Right cardiac atrium (tissue), 5 donors: Measurements from ENCODE around the gene ZBTB39. TPM values are rescaled to one million over a fixed set of nuclear protein-coding genes. Genes with fewer than 3 reads are reported as not detected.
"Not testable (repeated sequence)": the region's sequence is repeated elsewhere in the genome, so short reads cannot be mapped to it uniquely, and the experiment has no call there.

Experiments used
- ATAC-seq, 2 donors: fragments of 200-7000 bp; cut with Tn5 transposase; one replicate each; pipeline versions ENCODE4 v1.8.0 to v1.9.1; 2020; ENCODE audit warnings: moderate library complexity in 2 of 2, mild to moderate bottlenecking in 1 of 2
- DNase-seq, 3 donors: peaks; one replicate each; pipeline ENCODE4 v3.0.0-alpha.2; 2020
- H3K27ac ChIP-seq: one replicate; pipeline ENCODE4 v1.5.1; 2013; ENCODE audit warnings: mild to moderate bottlenecking, low read length, control low read depth, moderate library complexity
- H3K27me3 ChIP-seq: one replicate; pipeline ENCODE4 v1.6.1; 2013; ENCODE audit not compliant: control insufficient read depth, insufficient read depth
- H3K4me1 ChIP-seq: one replicate; pipeline ENCODE4 v1.6.1; 2013; ENCODE audit warnings: low read length; ENCODE audit not compliant: control insufficient read depth, insufficient read depth
- H3K4me3 ChIP-seq: one replicate; pipeline ENCODE4 v1.5.1; 2013; ENCODE audit warnings: low read length, control low read depth
- H3K9me3 ChIP-seq: one replicate; pipeline ENCODE4 v1.6.1; 2013; ENCODE audit warnings: low read length; ENCODE audit not compliant: control insufficient read depth
- WGBS: extraction: QIAGEN DNeasy Blood & Tissue Kit; methylation state at CpG from one replicate; pipeline ENCODE4 v1.1.7; 2013; 5-methylcytosine and 5-hydroxymethylcytosine counted together
- intact Hi-C, 4 donors: fragments of 100-400 bp; cut with DNase I; formaldehyde crosslinking; loops; one replicate each; pipeline versions ENCODE4 v1.11.0 to v1.14.0; 2022 to 2023
- polyA plus RNA-seq: library from polyadenylated mRNA; stranded (reverse); fragments of 200-250 nt; gene quantifications from one replicate; pipeline ENCODE4 v1.2.3, GENCODE V29; 2013
- total RNA-seq, 4 donors: library from RNA; stranded (reverse); fragmentation: NEBNext Ultra II Directional; extraction: Animal tissue kit (Norgen Biotek cat#: 25700); gene quantifications; one replicate each; pipeline ENCODE4 v1.2.1, GENCODE V29; 2021
- donor health status: healthy with polysubstance abuse.
- donor health status: DM: no; HTN: yes; CAD: no.
- donor health status: DM: no; HTN: no; CAD: no.
- donor health status: DM: no; HTN: yes; CAD: no; lungs with severe emphysema.
- donor health status: DM: yes; HTN: yes; CAD: no.

Gene ZBTB39
- total and polyA plus RNA-seq, 5 donors: 1.9 to 4.5 (median 4.0) TPM

DNA sequence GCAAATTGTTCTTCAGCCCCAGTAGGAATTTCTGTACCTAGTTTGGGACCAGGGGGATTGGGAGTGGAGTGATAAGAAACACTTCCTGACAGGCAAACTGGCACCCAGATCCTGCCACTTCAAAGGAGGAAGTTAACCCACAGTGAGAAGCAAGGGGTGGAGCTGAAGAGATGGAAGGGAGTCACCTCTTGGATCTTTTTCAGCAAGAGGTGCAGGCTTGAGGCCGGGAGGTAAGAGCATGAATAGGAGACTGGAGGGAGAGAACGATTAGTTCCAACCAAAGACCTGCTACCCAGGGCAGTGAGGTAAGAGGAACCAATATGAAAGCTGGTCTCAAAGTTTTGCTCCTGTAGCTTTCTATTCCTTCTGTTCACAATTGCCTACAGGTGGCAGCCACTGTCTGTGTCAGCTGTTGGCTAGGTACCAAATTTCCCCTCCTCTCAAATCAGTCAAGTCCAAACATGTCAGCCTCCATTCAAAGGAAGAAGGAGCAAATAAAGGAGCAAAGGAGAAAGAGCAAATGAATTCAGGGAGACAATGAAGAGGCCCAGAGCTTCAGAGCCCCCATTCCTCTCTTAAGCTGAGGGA lies 24.9 kb upstream of the ZBTB39 start:
- Histone ChIP-seq H3K9me3 (no peaks in the 10 kb centered on the region), H3K27me3 (no peaks in the 10 kb centered on the region), H3K27ac (no peak overlapping the region), H3K4me1 (no peaks in the 10 kb centered on the region), H3K4me3 (no peak overlapping the region)
- WGBS: 44% methylated on average over 2 of the region's 2 CpGs
- intact Hi-C loops: no loop called here
- no peak for ATAC-seq
- no peak for DNase-seq

DNA sequence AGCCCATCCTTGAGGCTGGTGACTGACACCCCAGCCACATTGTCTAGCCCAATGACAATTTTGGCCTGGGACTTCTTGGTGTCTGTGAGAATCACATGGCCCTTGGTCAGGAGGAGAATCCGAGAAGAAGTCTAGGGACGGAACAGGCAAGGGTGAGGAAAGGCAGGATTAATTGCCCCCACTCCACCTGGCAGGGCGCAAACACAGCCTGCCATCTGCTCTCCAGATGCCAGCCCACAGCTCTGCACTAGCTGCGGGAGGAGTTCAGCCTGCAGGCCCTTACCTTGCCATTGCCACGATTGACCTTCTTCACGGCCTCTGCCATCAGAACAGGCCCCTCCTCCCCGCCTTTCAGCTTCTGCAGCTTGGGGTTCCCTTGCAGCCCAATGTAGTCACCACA lies 23.1 kb upstream of the ZBTB39 start:
- 95% methylated on average over 7 of the region's 7 CpGs for WGBS
- Histone ChIP-seq H3K4me1 (no peaks in the 10 kb centered on the region), H3K27ac (no peak overlapping the region), H3K27me3 (no peaks in the 10 kb centered on the region), H3K9me3 (no peaks in the 10 kb centered on the region), H3K4me3 (no peak overlapping the region)
- ATAC-seq (no peak), DNase-seq (no peak)
- intact Hi-C loops: no loop called here

GRCh38 chr12:57027805-57028153 lies 21.4 kb upstream of the ZBTB39 start:
- no peaks in the 10 kb centered on the region for H3K9me3 ChIP-seq
- no peak overlapping the region for H3K4me3 ChIP-seq
- ATAC-seq (no peak), DNase-seq (no peak)
- H3K27me3 ChIP-seq: no peaks in the 10 kb centered on the region
- intact Hi-C loops: no loop called here
- H3K4me1 ChIP-seq: no peaks in the 10 kb centered on the region
- H3K27ac ChIP-seq: no peak overlapping the region
- WGBS: 28% methylated on average over 5 of the region's 5 CpGs

GRCh38 chr12:57027011-57027804 lies 20.9 kb upstream of the ZBTB39 start:
- Histone ChIP-seq H3K4me3 (no peak overlapping the region), H3K27me3 (no peaks in the 10 kb centered on the region), H3K27ac (no peak overlapping the region), H3K9me3 (no peaks in the 10 kb centered on the region), H3K4me1 (no peaks in the 10 kb centered on the region)
- DNase-seq (no peak), ATAC-seq (peak in 1 of 2 donors; percentile 12)
- intact Hi-C loops: no loop called here
- WGBS: 37% methylated on average over 13 of the region's 13 CpGs

GRCh38 chr12:57025196-57025595 lies 18.9 kb upstream of the ZBTB39 start:
- no peak for ATAC-seq
- Histone ChIP-seq H3K9me3 (no peaks in the 10 kb centered on the region), H3K27ac (no peak overlapping the region), H3K4me3 (no peak overlapping the region), H3K4me1 (no peaks in the 10 kb centered on the region), H3K27me3 (no peaks in the 10 kb centered on the region)
- no peak for DNase-seq
- intact Hi-C loops: no loop called here
- WGBS: 83% methylated on average over 2 of the region's 2 CpGs

- H3K27me3 ChIP-seq, ATAC-seq, H3K4me3 ChIP-seq, H3K9me3 ChIP-seq, H3K4me1 ChIP-seq, intact Hi-C loops, H3K27ac ChIP-seq, DNase-seq: not testable (repeated sequence)
- 96% methylated on average over 5 of the region's 5 CpGs for WGBS
Observed at GRCh38 chr12:57022324-57022723, 16.0 kb upstream of the ZBTB39 start.

DNA sequence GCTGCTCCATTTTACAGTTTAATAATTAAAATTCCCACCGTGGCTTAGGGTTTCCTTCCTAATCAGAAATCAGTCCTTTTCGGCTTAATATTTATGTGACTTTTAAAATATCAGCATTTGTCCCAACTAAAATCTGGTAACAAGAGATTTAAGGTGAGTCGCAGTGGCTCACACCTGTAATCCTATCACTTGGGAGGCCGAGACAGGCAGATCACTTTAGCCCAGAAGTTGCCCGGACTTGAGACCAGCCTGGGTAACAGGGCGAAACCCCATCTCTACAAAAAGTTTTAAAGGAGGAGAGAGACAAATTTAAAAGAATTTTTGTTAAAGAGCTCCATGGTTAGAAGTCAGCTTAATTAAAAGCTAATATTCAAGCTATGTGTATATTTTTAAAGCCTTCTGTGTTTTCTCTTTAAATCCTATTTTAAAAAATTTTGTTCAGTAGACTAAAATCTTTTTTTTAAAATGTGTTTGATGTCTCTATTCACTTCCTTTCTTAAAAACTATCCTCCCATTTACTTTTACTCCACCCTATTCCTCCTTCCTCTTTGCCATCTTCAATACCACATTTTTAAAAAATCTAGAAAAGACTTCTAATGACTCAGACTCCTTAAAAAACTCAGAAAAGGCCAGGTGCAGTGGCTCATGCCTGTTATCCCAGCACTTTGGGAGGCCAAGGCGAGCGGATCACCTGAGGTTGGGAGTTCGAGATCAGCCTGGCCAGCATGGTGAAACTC lies 13.8 kb upstream of the ZBTB39 start:
- Histone ChIP-seq H3K27me3 (no peaks in the 10 kb centered on the region), H3K9me3 (no peaks in the 10 kb centered on the region), H3K4me1 (no peaks in the 10 kb centered on the region), H3K27ac (no peak overlapping the region), H3K4me3 (no peak overlapping the region)
- intact Hi-C loops: loop anchor here in 1 of 4 donors (10.0 kb wide), 1 partner anchor 95 kb away; the partner anchor contains the start of gene STAT6
- no peak for ATAC-seq
- 89% methylated on average over 9 of the region's 9 CpGs for WGBS
- DNase-seq: no peak

GRCh38 chr12:57018906-57019305 lies 12.6 kb upstream of the ZBTB39 start:
- Histone ChIP-seq H3K27me3 (no peaks in the 10 kb centered on the region), H3K4me3 (no peak overlapping the region), H3K27ac (no peak overlapping the region), H3K4me1 (no peaks in the 10 kb centered on the region), H3K9me3 (no peaks in the 10 kb centered on the region)
- intact Hi-C loops: loop anchor here in 1 of 4 donors (10.0 kb wide), 1 partner anchor 96 kb away; the partner anchor contains the start of gene STAT6
- WGBS: 61% methylated on average over 1 of the region's 1 CpG
- ATAC-seq (no peak), DNase-seq (no peak)

GRCh38 chr12:57018353-57018752 lies 12.0 kb upstream of the ZBTB39 start:
- intact Hi-C loops: loop anchor here in 1 of 4 donors (10.0 kb wide), 1 partner anchor 96 kb away; the partner anchor contains the start of gene STAT6
- WGBS: 82% methylated on average over 5 of the region's 5 CpGs
- ATAC-seq: not testable (repeated sequence)

DNA sequence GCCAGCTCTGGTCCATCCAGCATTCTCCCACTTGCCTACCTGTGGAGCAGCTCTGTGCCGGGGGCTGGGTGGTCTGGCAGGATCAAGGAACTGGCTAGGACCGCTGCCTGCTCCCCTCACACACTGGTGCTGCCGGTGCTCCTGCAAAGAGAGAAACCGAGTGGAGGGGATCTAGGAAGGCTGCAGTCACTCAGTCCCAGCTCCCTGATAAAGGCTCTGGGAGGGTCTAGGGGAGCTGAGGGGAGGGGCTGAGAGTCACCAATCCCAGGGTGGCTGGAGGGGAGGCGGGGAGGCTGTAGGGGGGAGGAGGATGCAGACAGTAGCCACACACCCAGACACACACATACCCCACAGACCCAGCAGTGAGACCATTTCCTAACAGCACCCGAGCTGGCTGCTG lies 10.0 kb upstream of the ZBTB39 start, which contains the start of gene TAC3:
TAC3 (minus strand) TSS at position 182 of the 400 bp plus-strand sequence. CDS start 732 bp downstream, outside the sequence.
- WGBS: 42% methylated on average over 6 of the region's 6 CpGs
- no peaks in the 10 kb centered on the region for H3K9me3 ChIP-seq
- DNase-seq (no peak), ATAC-seq (peak in 1 of 2 donors; percentile 25)
- no peaks in the 10 kb centered on the region for H3K27me3 ChIP-seq
- intact Hi-C loops: loop anchor here in 1 of 4 donors (10.0 kb wide), 1 partner anchor 98 kb away; the partner anchor contains the start of gene STAT6
- H3K4me1 ChIP-seq: no peaks in the 10 kb centered on the region
- H3K4me3 ChIP-seq: no peak within 1 kb of the TSS
- H3K27ac ChIP-seq: no peak within 1 kb of the TSS

More at GRCh38 chr12:57018353-57018752, 12.0 kb upstream of the ZBTB39 start:
- H3K27me3 ChIP-seq, H3K4me1 ChIP-seq, DNase-seq, H3K4me3 ChIP-seq, H3K27ac ChIP-seq, H3K9me3 ChIP-seq: not testable (repeated sequence)
